ENCODE data around the gene FSD1.

DNA sequence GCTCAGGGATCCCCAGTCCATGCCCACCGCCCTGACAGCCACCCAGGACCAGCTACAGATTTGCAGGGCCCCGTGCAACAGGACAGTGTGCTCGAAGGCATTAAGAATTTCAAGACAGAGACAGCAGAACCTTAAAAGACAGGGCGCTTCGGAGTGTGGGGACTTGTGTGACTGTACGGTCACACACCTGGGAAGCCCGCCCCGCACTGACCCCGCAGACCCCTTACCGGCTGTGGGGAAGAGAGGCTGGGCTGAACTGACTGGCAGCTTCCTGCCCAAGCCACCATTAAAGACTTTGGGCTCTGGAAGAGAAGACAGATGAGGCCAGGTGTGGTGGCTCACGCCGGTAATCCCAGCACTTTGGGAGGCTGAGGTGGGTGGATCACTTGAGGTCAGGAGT lies 19.8 kb downstream of the FSD1 start:
- TF ChIP-seq, protein P1, sequence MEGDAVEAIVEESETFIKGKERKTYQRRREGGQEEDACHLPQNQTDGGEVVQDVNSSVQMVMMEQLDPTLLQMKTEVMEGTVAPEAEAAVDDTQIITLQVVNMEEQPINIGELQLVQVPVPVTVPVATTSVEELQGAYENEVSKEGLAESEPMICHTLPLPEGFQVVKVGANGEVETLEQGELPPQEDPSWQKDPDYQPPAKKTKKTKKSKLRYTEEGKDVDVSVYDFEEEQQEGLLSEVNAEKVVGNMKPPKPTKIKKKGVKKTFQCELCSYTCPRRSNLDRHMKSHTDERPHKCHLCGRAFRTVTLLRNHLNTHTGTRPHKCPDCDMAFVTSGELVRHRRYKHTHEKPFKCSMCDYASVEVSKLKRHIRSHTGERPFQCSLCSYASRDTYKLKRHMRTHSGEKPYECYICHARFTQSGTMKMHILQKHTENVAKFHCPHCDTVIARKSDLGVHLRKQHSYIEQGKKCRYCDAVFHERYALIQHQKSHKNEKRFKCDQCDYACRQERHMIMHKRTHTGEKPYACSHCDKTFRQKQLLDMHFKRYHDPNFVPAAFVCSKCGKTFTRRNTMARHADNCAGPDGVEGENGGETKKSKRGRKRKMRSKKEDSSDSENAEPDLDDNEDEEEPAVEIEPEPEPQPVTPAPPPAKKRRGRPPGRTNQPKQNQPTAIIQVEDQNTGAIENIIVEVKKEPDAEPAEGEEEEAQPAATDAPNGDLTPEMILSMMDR (conservative IDR thresholded peaks at IDR 0.05; ENCODE audit: low read length): no peak
- no peak for TF ChIP-seq EZH2phosphoT487 (IDR thresholded peaks at IDR 0.05; ENCODE audit: borderline replicate concordance, low read depth, low read length)

Data from OCI-LY7 (cell line).